ENCODE measurements around the gene MFAP2. TPM values are rescaled to one million over a fixed set of nuclear protein-coding genes. Genes with fewer than 3 reads are reported as not detected.

MFAP2 gene
- total RNA-seq, 1 experiment from 2014 or later: 152 TPM

GRCh38 chr1:17016317-17016661 is 35.9 kb upstream of the MFAP2 start:
- no peak overlapping the region for H3K23ac ChIP-seq (ENCODE audit: insufficient read length, low read depth, low read length)
- no peak overlapping the region for H2BK20ac ChIP-seq (ENCODE audit: low read depth, low read length, poor library complexity, severe bottlenecking)
- H2AK5ac ChIP-seq (ENCODE audit: insufficient read length, low read length): no peak overlapping the region
- H2BK120ac ChIP-seq (ENCODE audit: low read depth, low read length, poor library complexity, severe bottlenecking): no peak overlapping the region
- H2BK15ac ChIP-seq (ENCODE audit: low read depth, low read length): no peak overlapping the region
- H3K27me3 Mint-ChIP-seq (ENCODE audit: low read depth): no peaks in the 10 kb centered on the region
- peaks cover 14 to 36% (median 33%) of the 10 kb centered on the region in 3 experiments; a peak in 6 of 7 replicates for H3K36me3 Mint-ChIP-seq (ENCODE audit: insufficient read depth in 1 of 3, low read depth in 3 of 3)
- H3K79me2 ChIP-seq (ENCODE audit: insufficient read depth, low read length): no peaks in the 10 kb centered on the region
- H3K4me2 ChIP-seq (ENCODE audit: insufficient read depth, insufficient read length, low read length): no peak overlapping the region
- no peak overlapping the region for H2BK12ac ChIP-seq (ENCODE audit: insufficient read length, low read depth, low read length)
- H3K56ac ChIP-seq (ENCODE audit: insufficient read length, low read depth, low read length): no peak overlapping the region
- H3K23me2 ChIP-seq (ENCODE audit: insufficient read length, low read depth, low read length, poor library complexity, severe bottlenecking): peaks cover under 1% of the 10 kb centered on the region
- no CpG with 5 or more reads among the region's 5 CpGs for WGBS (ENCODE audit: extremely low coverage, insufficient read length, low lambda C conversion rate)
- DNase-seq: no peak
- no peaks in the 10 kb centered on the region for H3K9me3 ChIP-seq (ENCODE audit: control insufficient read depth, low read depth, low read length)
- H4K5ac ChIP-seq (ENCODE audit: insufficient read length, low read depth, low read length): no peak overlapping the region
- no peak overlapping the region for H3T11ph ChIP-seq (ENCODE audit: low read length)
- no peaks in the 10 kb centered on the region for H4K20me1 ChIP-seq (ENCODE audit: control insufficient read depth, insufficient read depth, insufficient read length)
- H3K9ac ChIP-seq (ENCODE audit: extremely low read depth, insufficient read length, low read length): peak overlapping the region; percentile 0
- H3K14ac ChIP-seq (ENCODE audit: insufficient read depth, low read length): no peak overlapping the region
- H3K27me3 ChIP-seq (ENCODE audit: insufficient read depth, low read length): no peaks in the 10 kb centered on the region
- no peak overlapping the region; a peak in 1 of 5 replicates for H3K4me3 Mint-ChIP-seq
- H3K27ac ChIP-seq (ENCODE audit: insufficient read length, low read depth, low read length): no peak overlapping the region
- peaks cover 44 to 46% of the 10 kb centered on the region in 2 experiments for H3K4me1 Mint-ChIP-seq
- H2AFZ ChIP-seq (ENCODE audit: low read length): no peak overlapping the region
- peak overlapping the region; percentile 2 to 93 (median 93); a peak in 5 of 7 replicates for H3K27ac Mint-ChIP-seq
- peak overlapping the region; percentile 3 for H3K18ac ChIP-seq (ENCODE audit: insufficient read length, low read depth, low read length)
- H3K4ac ChIP-seq (ENCODE audit: low read depth, low read length): no peak overlapping the region
- no peak for TF ChIP-seq CTCF (conservative IDR thresholded peaks at IDR 0.05)
- no peaks in the 10 kb centered on the region for H3K79me1 ChIP-seq (ENCODE audit: insufficient read depth, low read depth, low read length, poor library complexity, severe bottlenecking)
- H3K4me1 ChIP-seq (ENCODE audit: insufficient read depth, low read length): peaks cover 20% of the 10 kb centered on the region
- no peak overlapping the region for H4K8ac ChIP-seq (replicated peaks; ENCODE audit: insufficient read length, low read depth, low read length)
- H4K91ac ChIP-seq (ENCODE audit: insufficient read length, low read depth, low read length): no peak overlapping the region
- no peak overlapping the region for H2BK5ac ChIP-seq (ENCODE audit: insufficient read length, low read length)
- H3K9me3 Mint-ChIP-seq: no peaks in the 10 kb centered on the region

All from H9 (cell line).